Spleen (tissue), 7 donors: ENCODE results near the gene CAPZA2.

Experiments used
- CTCF ChIP-seq, 11 experiments: fragments of 200-600 bp in 7 of 11; fragments of 450-650 bp in 4 of 11; sonication (generic) in 4 of 11; IDR thresholded peaks in 8 of 11; conservative IDR thresholded peaks in 3 of 11; 1 replicate in 7 of 11; 2 replicates in 4 of 11; pipeline versions ENCODE4 v1.4.0 to v1.8.0; 2016 to 2021; ENCODE audit warnings: antibody characterized with exemption in 11 of 11, inconsistent platforms in 4 of 11, mild to moderate bottlenecking in 1 of 11
- POLR2A ChIP-seq, 3 donors: fragments of 450-650 bp; IDR thresholded peaks; one replicate each; pipeline ENCODE4 v1.5.1; 2017; ENCODE audit warnings: antibody characterized with exemption in 3 of 3, mild to moderate bottlenecking in 1 of 3
- donor health status: DM: no; HTN: no; CAD: no; lungs with moderate emphysema.
- donor health status: DM: no; HTN: no; CAD: no.
- donor health status: DM: no; HTN: no; CAD: no.

GRCh38 chr7:116918704-116919103 lies 56.3 kb downstream of the CAPZA2 start:
- no peak for TF ChIP-seq POLR2A (IDR thresholded peaks at IDR 0.05)
- no peak for TF ChIP-seq CTCF (IDR thresholded peaks at IDR 0.05 in 8 of 11, conservative IDR thresholded peaks at IDR 0.05 in 3 of 11)
